ENCODE data around the gene TTC28.

GRCh38 chr22:28474330-28474729 lies 205.3 kb downstream of the TTC28 start:
- TF ChIP-seq MAX (IDR thresholded peaks at IDR 0.05) (no peak), EGR1 (IDR thresholded peaks at IDR 0.05) (no peak), EP300 (IDR thresholded peaks at IDR 0.05; ENCODE audit: borderline replicate concordance) (no peak), CEBPB (IDR thresholded peaks at IDR 0.05) (no peak), FOXM1 (IDR thresholded peaks at IDR 0.05; ENCODE audit: borderline replicate concordance, low read depth) (no peak), ZBTB7A (IDR thresholded peaks at IDR 0.05; ENCODE audit: low read depth) (no peak), YY1 (IDR thresholded peaks at IDR 0.05; ENCODE audit: low read depth) (no peak), RAD21 (IDR thresholded peaks at IDR 0.05; ENCODE audit: low read depth) (no peak)
